Activated B cell treated with CpG ODN at 0.5 μM for 24 hours (primary cell): ENCODE data around the gene TCERG1. TPM values are rescaled to one million over a fixed set of nuclear protein-coding genes. Genes with fewer than 3 reads are reported as not detected.

Source experiments
- ATAC-seq: fragments of 200-7000 bp; cut with Tn5 transposase; one replicate; pipeline ENCODE4 v1.10.0; 2021; ENCODE audit warnings: low read depth, mild to moderate bottlenecking, moderate library complexity
- CTCF ChIA-PET: fragments of 350-600 bp; sonication (Branson Sonifier 250); formaldehyde crosslinking; loops from one replicate; lab custom pipeline; 2021; ENCODE audit warnings: antibody characterized with exemption; lab: Charles Lee
- POLR2A ChIA-PET: fragments of 350-600 bp; sonication (Branson Sonifier 250); formaldehyde crosslinking; loops from one replicate; lab custom pipeline; 2021; ENCODE audit warnings: antibody characterized with exemption; lab: Charles Lee
- DNase-seq: peaks from one replicate; pipeline ENCODE4 v3.0.0; 2022
- H3K27ac Mint-ChIP-seq: one replicate; pipeline ENCODE4 v1.8.0; 2020; ENCODE audit warnings: mixed read lengths
- H3K27me3 Mint-ChIP-seq: one replicate; pipeline ENCODE4 v1.8.0; 2021; ENCODE audit warnings: mixed read lengths
- H3K36me3 Mint-ChIP-seq: one replicate; pipeline ENCODE4 v1.8.0; 2021; ENCODE audit warnings: low read depth, mixed read lengths
- H3K4me1 Mint-ChIP-seq: one replicate; pipeline ENCODE4 v1.8.0; 2021; ENCODE audit warnings: mixed read lengths
- H3K4me3 Mint-ChIP-seq: one replicate; pipeline ENCODE4 v1.8.0; 2020; ENCODE audit warnings: mild to moderate bottlenecking, mixed read lengths
- H3K9me3 Mint-ChIP-seq: one replicate; pipeline ENCODE4 v1.8.0; 2020; ENCODE audit warnings: mixed read lengths
- CTCF ChIP-seq: fragments of 200-600 bp; IDR thresholded peaks from one replicate; pipeline ENCODE4 v1.8.0; 2022; ENCODE audit warnings: antibody characterized with exemption, mild to moderate bottlenecking
- intact Hi-C: fragments of 100-400 bp; cut with micrococcal nuclease; formaldehyde crosslinking; loops from one replicate; pipeline ENCODE4 v1.15.1; 2024
- total RNA-seq: library from RNA; stranded (reverse); gene quantifications from 2 replicates; pipeline ENCODE4 v1.2.3, GENCODE V29; 2022

TCERG1 gene
- total RNA-seq, 1 donor from 2014 or later, result 114 TPM

DNA sequence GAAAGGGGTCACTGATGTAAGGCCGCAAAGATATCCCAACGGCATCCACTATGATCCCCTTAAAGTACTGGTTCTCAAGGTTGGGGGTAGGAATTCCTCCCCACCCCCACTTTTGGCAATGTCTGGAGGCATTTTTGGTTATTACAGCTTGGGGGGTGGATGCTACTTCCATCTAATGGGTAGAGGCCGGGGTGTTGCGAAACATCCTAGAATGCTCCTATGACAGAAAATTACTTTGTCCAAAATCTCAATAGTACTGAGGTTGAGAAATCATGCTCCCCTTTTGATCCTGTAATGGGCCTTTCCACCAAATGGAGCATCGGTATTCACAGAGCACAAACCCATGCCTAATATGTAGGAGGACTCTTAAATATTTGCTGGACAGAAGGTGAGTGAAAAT lies 20.8 kb upstream of the TCERG1 start:
- H3K9me3 Mint-ChIP-seq, result no peaks in the 10 kb centered on the region
- intact Hi-C loops, result loop anchor here (5.0 kb wide), 1 partner anchor 729 kb away; no protein-coding TSS in a partner anchor
- no peak for TF ChIP-seq CTCF
- no peaks in the 10 kb centered on the region for H3K36me3 Mint-ChIP-seq
- DNase-seq (no peak), ATAC-seq (no peak)
- H3K4me1 Mint-ChIP-seq, result peaks cover 6% of the 10 kb centered on the region
- no peak overlapping the region for H3K27ac Mint-ChIP-seq
- no peak overlapping the region for H3K4me3 Mint-ChIP-seq
- peaks cover 20% of the 10 kb centered on the region for H3K27me3 Mint-ChIP-seq
- ChIA-PET POLR2A (no interaction called here), CTCF (interaction anchor here (1.3 kb wide), 1 partner anchor 20 kb away, joined by 5 read pairs; the partner anchor contains the start of gene TCERG1)

DNA sequence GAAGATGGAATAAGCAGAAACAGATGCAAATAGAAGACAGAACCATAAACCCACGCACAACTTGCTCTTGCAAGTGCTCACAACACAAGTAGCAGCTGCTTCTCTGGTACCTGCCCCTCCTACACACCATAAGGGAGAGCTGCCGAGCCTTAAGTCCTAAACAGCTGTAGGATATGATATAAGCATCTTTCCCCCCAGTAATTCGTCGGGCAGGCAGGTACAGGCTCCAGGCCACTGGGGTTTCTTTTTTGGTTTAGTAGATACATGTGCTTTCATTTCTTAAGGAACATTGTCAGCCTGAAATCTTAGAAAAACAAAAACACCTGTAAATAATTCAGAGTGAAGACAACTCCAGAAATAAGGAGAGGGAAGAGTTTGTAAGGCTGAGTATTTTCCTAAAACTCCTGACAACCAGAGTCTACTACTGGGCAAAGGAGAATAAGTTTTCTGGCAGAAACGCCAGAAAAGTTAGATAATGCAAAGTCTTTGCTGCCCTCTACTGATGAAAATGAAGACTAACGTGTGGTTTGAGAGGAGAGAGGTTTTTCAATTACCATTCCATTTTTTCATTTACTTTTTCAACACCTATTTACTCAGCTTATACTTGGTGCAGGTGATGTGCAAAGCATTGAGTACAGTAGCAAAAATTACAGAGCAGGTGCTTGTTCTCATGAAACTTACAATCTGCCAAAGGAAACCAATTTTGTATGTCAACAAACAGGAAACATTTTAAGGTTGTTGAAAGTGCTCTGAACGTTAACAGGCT lies 20.1 kb upstream of the TCERG1 start:
- peaks cover 6% of the 10 kb centered on the region for H3K4me1 Mint-ChIP-seq
- intact Hi-C loops, result loop anchor here (1.0 to 5.0 kb wide), 2 partner anchors 136 to 730 kb away; no protein-coding TSS in a partner anchor
- H3K9me3 Mint-ChIP-seq, result no peaks in the 10 kb centered on the region
- CTCF ChIA-PET, result interaction anchor here (1.3 kb wide), 1 partner anchor 20 kb away, joined by 5 read pairs; the partner anchor contains the start of gene TCERG1
- H3K27ac Mint-ChIP-seq, result no peak overlapping the region
- ATAC-seq (no peak), DNase-seq (no peak)
- no peaks in the 10 kb centered on the region for H3K36me3 Mint-ChIP-seq
- no peak overlapping the region for H3K4me3 Mint-ChIP-seq
- POLR2A ChIA-PET, result no interaction called here
- TF ChIP-seq CTCF, result no peak
- H3K27me3 Mint-ChIP-seq, result peaks cover 21% of the 10 kb centered on the region

DNA sequence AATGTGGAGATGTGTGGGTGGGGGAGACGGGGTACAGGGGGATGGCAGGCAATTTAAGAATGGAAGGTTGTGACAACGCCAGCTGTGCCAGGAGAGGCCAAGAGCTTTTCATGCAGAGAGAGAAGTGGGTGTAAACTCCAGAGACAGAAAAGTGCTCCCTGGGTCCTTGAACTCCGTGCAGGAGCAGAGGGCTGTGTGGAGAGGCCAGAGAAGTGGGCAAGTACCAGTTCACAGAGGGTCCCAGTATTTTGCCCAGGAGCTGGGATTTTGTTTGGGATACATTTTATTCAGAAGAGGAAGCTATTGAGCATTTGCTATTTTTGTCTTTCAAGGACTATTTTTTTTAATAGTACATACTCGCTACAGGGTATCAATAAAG lies 19.5 kb upstream of the TCERG1 start:
- POLR2A ChIA-PET, result no interaction called here
- Mint-ChIP-seq H3K4me1 (peaks cover 6% of the 10 kb centered on the region), H3K36me3 (no peaks in the 10 kb centered on the region), H3K9me3 (no peaks in the 10 kb centered on the region), H3K4me3 (no peak overlapping the region), H3K27ac (no peak overlapping the region), H3K27me3 (peaks cover 21% of the 10 kb centered on the region)
- intact Hi-C loops, result loop anchor here (1.0 to 5.0 kb wide), 2 partner anchors 136 to 730 kb away; no protein-coding TSS in a partner anchor
- DNase-seq (no peak), ATAC-seq (no peak)
- TF ChIP-seq CTCF, result no peak
- CTCF ChIA-PET, result interaction anchor here (1.3 kb wide), 1 partner anchor 19 kb away, joined by 5 read pairs; the partner anchor contains the start of gene TCERG1

DNA sequence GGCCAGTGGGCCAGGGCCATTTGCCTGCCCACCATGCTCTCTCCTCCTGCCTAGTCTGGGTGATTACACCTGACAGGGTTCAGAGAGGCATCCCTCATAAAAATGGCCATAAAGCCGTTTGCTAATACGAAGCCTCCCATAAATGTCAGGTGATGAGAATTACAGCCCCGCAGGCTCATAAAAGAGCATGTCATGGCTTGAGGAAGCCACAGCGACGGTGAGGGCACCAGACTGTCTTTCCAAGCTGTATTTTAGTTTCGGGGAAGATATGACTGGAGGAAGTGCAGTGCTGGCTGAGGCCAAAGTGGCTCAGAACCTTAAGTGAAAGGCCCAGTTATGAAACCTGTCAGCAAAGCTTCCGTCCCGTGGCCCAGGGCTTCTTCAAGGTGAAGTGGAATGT lies 18.5 kb upstream of the TCERG1 start:
- ChIA-PET POLR2A (no interaction called here), CTCF (no interaction called here)
- ATAC-seq (no peak), DNase-seq (no peak)
- Mint-ChIP-seq H3K4me3 (no peak overlapping the region), H3K9me3 (no peaks in the 10 kb centered on the region), H3K27me3 (peaks cover 21% of the 10 kb centered on the region), H3K36me3 (no peaks in the 10 kb centered on the region), H3K4me1 (peaks cover 6% of the 10 kb centered on the region), H3K27ac (no peak overlapping the region)
- intact Hi-C loops, result loop anchor here (5.0 kb wide), 1 partner anchor 731 kb away; no protein-coding TSS in a partner anchor
- TF ChIP-seq CTCF, result no peak

- ChIA-PET POLR2A (no interaction called here), CTCF (no interaction called here)
- Mint-ChIP-seq H3K27me3 (peaks cover 15% of the 10 kb centered on the region), H3K36me3 (no peaks in the 10 kb centered on the region), H3K9me3 (no peaks in the 10 kb centered on the region), H3K4me1 (no peaks in the 10 kb centered on the region), H3K27ac (no peak overlapping the region), H3K4me3 (no peak overlapping the region)
- ATAC-seq, result no peak
- TF ChIP-seq CTCF, result no peak
- no peak for DNase-seq
- intact Hi-C loops, result loop anchor here (10.0 kb wide), 1 partner anchor 606 kb away; the partner anchor contains the start of gene PRELID2
These were observed 6.8 kb upstream of the TCERG1 start for GRCh38 chr5:146440353-146440752.
